ENCODE results near the gene NTRK3. TPM values are rescaled to one million over a fixed set of nuclear protein-coding genes. Genes with fewer than 3 reads are reported as not detected.
A peak's percentile ranks its signal among the peaks of the same experiment; 100 is the strongest.

The NTRK3 gene
- total RNA-seq, result 1 to 10 TPM; 2.6 to 5.5 (median 3.9) TPM
- 3.6 TPM for polyA plus RNA-seq
- long read RNA-seq, donor 1, partial matches to known transcripts, result 1 of 4 reads
- long read RNA-seq, donor 1, other reads (novel, unspliced or antisense), result 3 of 4 reads
- long read RNA-seq, donor 2, partial matches to known transcripts, result 0 of 1 reads
- long read RNA-seq, donor 2, other reads (novel, unspliced or antisense), result 1 of 1 reads
- long read RNA-seq, donor 3, partial matches to known transcripts, result 3 of 6 reads
- long read RNA-seq, donor 3, other reads (novel, unspliced or antisense), result 3 of 6 reads
- long read RNA-seq, donor 4, partial matches to known transcripts, result 0 of 2 reads
- long read RNA-seq, donor 4, other reads (novel, unspliced or antisense), result 2 of 2 reads

DNA sequence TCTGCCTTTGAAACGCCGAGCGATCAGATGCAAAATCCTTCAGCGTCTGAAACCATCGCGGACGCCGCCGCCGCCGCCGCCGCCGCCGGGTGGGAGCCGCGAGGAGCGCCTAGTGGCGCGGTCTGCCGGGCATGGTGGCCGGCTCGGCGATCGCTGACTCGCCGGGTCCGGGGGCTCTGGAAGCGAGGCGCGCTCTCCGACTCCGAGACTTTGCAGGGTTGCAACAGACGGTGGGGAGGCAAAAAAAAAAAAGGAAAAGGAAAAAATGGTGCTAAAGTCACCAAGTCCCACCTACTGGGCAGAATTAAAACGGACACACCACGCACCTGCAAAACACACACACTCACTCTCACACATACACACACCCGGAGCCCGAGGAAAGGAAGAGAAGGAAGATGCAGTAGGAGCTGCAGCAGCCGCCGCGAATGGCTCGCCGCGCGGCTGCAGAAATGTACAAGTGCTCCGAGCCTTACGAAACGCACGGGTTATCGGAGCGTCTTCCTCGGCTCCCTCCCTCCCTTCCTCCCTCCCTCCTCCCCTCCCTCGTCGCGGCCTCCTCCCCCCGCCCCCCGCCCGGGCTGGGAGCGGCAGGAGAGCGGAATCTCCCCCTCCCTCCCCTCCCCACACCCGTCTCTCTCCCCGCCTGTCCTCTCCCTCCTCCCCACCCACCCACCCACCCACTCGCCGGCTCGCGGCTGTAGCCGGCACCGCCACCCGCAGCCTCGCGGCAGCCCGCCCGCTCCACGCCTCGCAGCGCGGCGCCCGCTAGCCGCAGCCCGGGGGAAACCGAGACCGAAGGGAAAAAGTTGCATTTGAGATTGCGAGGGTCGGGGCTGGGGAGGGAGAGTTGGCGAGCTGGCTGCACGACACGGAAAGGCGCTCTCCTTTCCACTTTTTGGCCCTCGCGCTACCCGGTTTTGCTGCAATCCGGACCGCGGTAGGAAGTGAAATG is at the start of gene NTRK3:
TSS of gene NTRK3 (minus strand) at position 461 of the 952 bp plus-strand sequence. CDS start 586 bp downstream, outside the sequence.
- no peaks in the 10 kb centered on the region for H3K27me3 ChIP-seq (ENCODE audit: control insufficient read depth, insufficient read depth)
- no peak within 1 kb of the TSS for H3K27ac ChIP-seq (ENCODE audit: low read length)
- intact Hi-C loops (cut with DNase I), result loop anchor here in 1 of 4 donors (10.0 kb wide), 1 partner anchor 188 kb away; no protein-coding TSS in a partner anchor
- H3K4me1 ChIP-seq (ENCODE audit: control insufficient read depth, insufficient read depth, low read length), result peaks cover 3% of the 10 kb centered on the region
- H3K4me3 ChIP-seq (ENCODE audit: low read length), result peak within 1 kb of the TSS; percentile 55
- no peaks in the 10 kb centered on the region for H3K9me3 ChIP-seq (ENCODE audit: control insufficient read depth, low read length)
- WGBS, result under 1% methylated on average over 93 of the region's 95 CpGs
- DNase-seq (peak in 1 of 3 donors; percentile 68), ATAC-seq (peak; percentile 19 to 48)

DNA sequence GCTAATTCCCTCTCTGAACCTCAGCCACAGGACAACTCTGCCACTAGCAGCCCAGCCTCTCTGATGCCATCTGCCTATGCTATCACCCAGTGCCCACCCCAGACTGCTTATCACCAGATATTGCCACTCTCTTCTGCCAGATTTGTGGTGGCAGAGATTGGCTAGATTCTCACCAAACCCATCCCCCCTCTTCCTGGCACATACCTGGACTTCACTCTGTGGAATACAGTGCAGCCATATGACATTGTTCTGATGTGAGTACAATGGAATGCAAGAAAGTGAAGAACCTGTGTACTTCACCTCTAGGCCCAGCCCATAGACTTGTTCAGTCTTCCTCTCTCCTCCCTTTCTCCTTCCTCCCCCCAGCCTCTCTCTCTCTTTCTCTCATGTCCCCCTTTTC is 46.9 kb upstream of the NTRK3 start:
- Histone ChIP-seq H3K27ac (ENCODE audit: low read length) (no peak overlapping the region), H3K4me1 (ENCODE audit: control insufficient read depth, insufficient read depth, low read length) (no peaks in the 10 kb centered on the region), H3K27me3 (ENCODE audit: control insufficient read depth, insufficient read depth) (no peaks in the 10 kb centered on the region), H3K9me3 (ENCODE audit: control insufficient read depth, low read length) (no peaks in the 10 kb centered on the region), H3K4me3 (ENCODE audit: low read length) (no peak overlapping the region)
- intact Hi-C loops (cut with DNase I), result no loop called here
- no peak for ATAC-seq
- DNase-seq, result no peak

DNA sequence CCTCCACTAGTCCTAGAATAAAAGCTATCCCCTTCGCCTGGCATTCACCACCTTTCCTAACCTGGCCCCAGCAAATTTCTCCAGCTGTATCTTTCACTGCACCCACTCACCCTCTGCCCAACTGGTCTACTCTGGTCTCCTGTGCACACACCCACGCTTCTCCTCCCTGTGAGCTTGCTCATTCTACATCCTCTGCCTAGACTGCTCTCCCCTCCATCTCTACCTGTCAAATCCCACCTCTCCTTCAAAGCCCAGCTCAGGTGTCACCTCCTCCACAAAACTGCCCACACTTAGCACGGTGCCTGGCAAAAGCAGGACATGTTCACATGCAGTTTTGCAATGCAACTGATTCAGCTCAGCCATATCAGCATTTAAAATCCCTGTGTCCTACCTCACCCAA is 45.8 kb upstream of the NTRK3 start:
- Histone ChIP-seq H3K4me3 (ENCODE audit: low read length) (no peak overlapping the region), H3K27ac (ENCODE audit: low read length) (no peak overlapping the region), H3K27me3 (ENCODE audit: control insufficient read depth, insufficient read depth) (no peaks in the 10 kb centered on the region), H3K4me1 (ENCODE audit: control insufficient read depth, insufficient read depth, low read length) (no peaks in the 10 kb centered on the region), H3K9me3 (ENCODE audit: control insufficient read depth, low read length) (no peaks in the 10 kb centered on the region)
- WGBS, result 71% methylated on average over 3 of the region's 3 CpGs
- intact Hi-C loops (cut with DNase I), result no loop called here
- no peak for DNase-seq
- ATAC-seq, result no peak

DNA sequence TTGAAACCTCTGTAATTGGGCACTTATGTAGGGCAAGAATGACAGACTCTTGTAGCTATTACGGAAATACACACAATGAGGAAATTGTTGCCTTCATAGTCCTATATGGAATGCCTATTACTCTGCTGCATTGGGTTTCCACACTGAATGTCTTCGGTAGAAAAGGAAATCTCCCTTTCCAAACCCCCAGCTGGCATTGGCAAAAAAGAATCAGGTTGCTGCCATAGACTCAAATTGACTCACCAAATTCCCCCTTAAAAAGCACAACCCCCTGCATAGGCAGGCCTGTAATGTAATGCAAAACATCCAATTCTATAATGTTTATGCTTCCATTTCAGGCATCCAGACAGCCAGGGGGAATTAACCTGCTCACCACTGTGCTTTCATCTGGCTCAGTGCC is 44.8 kb upstream of the NTRK3 start:
- intact Hi-C loops (cut with DNase I), result no loop called here
- no peak for DNase-seq
- no peaks in the 10 kb centered on the region for H3K9me3 ChIP-seq (ENCODE audit: control insufficient read depth, low read length)
- WGBS, result 68% methylated on average over 2 of the region's 2 CpGs
- H3K27ac ChIP-seq (ENCODE audit: low read length), result no peak overlapping the region
- ATAC-seq, result no peak
- no peaks in the 10 kb centered on the region for H3K27me3 ChIP-seq (ENCODE audit: control insufficient read depth, insufficient read depth)
- H3K4me1 ChIP-seq (ENCODE audit: control insufficient read depth, insufficient read depth, low read length), result no peaks in the 10 kb centered on the region
- H3K4me3 ChIP-seq (ENCODE audit: low read length), result no peak overlapping the region

DNA sequence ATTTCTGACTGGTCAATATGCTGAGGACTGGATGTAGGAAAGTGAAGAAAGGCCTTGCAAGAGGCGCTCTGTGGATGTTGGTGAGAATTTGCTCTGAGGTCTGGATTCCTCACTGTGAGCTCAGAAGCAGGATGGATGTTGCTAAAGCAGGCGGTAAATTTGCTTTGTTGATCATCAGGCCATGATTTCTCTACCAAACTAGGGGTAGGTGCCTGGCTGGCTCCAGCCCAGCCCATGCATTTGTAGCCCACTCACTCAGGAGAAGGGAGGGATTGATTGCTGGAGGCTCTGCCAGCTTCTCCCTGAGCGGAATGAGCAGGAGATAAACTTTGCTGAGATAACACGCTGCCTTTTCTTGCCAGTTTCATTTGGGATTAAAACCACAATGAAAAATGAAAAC is 44.3 kb upstream of the NTRK3 start:
- ATAC-seq, result no peak
- H3K27me3 ChIP-seq (ENCODE audit: control insufficient read depth, insufficient read depth), result no peaks in the 10 kb centered on the region
- H3K9me3 ChIP-seq (ENCODE audit: control insufficient read depth, low read length), result no peaks in the 10 kb centered on the region
- intact Hi-C loops (cut with DNase I), result no loop called here
- H3K27ac ChIP-seq (ENCODE audit: low read length), result no peak overlapping the region
- 52% methylated on average over 4 of the region's 4 CpGs for WGBS
- no peaks in the 10 kb centered on the region for H3K4me1 ChIP-seq (ENCODE audit: control insufficient read depth, insufficient read depth, low read length)
- H3K4me3 ChIP-seq (ENCODE audit: low read length), result no peak overlapping the region
- DNase-seq, result no peak

DNA sequence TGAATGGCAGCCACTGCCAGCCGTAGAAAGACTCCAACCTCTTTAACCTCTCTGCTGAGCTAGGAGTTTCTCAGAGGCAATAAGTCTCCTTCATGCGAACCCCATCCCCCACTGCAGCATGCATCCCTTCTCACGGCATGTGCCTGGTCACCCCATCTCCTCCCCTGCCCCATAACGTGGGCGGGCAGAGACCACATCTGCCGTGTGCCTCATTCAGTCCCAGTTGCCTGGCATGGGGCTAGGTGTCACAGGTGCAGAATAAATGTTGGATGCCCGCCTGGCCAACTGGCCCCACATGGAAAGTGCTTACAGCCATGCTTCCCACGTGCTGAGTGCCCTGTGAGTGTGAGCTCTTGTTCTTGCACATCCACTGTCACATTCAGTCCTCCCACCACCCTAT is 43.5 kb upstream of the NTRK3 start:
- DNase-seq, result no peak
- H3K27me3 ChIP-seq (ENCODE audit: control insufficient read depth, insufficient read depth), result no peaks in the 10 kb centered on the region
- no peak for ATAC-seq
- no peak overlapping the region for H3K4me3 ChIP-seq (ENCODE audit: low read length)
- no peaks in the 10 kb centered on the region for H3K9me3 ChIP-seq (ENCODE audit: control insufficient read depth, low read length)
- WGBS, result 50% methylated on average over 8 of the region's 8 CpGs
- H3K4me1 ChIP-seq (ENCODE audit: control insufficient read depth, insufficient read depth, low read length), result no peaks in the 10 kb centered on the region
- intact Hi-C loops (cut with DNase I), result no loop called here
- H3K27ac ChIP-seq (ENCODE audit: low read length), result no peak overlapping the region

DNA sequence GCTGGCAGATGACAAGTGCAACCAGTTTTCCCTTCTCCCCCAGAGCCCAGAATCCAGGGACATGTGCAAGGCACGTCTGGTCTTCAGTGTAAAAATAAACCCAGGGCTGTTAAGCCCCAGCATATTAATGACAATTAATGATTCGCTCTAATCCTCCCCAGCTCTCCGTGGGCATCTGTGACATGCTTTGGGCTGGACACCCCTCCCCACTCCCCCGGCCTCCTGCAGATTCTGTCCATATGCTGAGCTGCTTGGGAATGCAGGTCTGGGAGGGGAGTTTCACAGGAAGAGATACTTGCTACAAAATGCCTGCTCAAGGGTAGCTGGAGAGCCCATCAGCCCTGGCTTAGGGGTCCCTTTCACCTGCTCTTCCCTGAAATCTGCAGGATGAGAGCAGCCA is 43.0 kb upstream of the NTRK3 start:
- Histone ChIP-seq H3K4me1 (ENCODE audit: control insufficient read depth, insufficient read depth, low read length) (no peaks in the 10 kb centered on the region), H3K27me3 (ENCODE audit: control insufficient read depth, insufficient read depth) (no peaks in the 10 kb centered on the region), H3K9me3 (ENCODE audit: control insufficient read depth, low read length) (no peaks in the 10 kb centered on the region), H3K27ac (ENCODE audit: low read length) (no peak overlapping the region), H3K4me3 (ENCODE audit: low read length) (no peak overlapping the region)
- DNase-seq (no peak), ATAC-seq (no peak)
- WGBS, result 29% methylated on average over 4 of the region's 4 CpGs
- intact Hi-C loops (cut with DNase I), result no loop called here

DNA sequence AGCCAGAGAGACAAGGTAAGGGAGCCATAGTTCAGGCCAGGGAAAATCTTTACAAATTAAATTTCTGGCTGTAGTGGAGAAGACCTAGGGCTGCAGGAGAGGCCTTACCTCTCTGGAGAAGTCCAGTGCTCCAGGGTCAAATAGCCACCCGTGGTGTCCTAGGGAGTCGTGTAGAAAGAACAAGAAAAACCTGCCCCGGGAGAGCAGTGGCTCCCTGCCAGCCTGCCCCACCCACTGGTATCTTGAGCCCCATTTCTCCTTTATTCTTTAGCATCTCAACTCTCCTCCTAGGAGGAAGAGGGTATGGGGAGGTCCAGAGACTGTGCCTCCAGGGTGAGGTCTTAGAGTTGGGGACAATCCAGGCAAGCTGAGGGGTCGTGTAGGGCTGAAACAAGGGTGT is 32.1 kb upstream of the NTRK3 start:
- Histone ChIP-seq H3K27ac (ENCODE audit: low read length) (no peak overlapping the region), H3K4me3 (ENCODE audit: low read length) (no peak overlapping the region), H3K9me3 (ENCODE audit: control insufficient read depth, low read length) (no peaks in the 10 kb centered on the region), H3K27me3 (ENCODE audit: control insufficient read depth, insufficient read depth) (no peaks in the 10 kb centered on the region), H3K4me1 (ENCODE audit: control insufficient read depth, insufficient read depth, low read length) (no peaks in the 10 kb centered on the region)
- WGBS, result 58% methylated on average over 4 of the region's 4 CpGs
- ATAC-seq (no peak), DNase-seq (no peak)
- intact Hi-C loops (cut with DNase I), result no loop called here

DNA sequence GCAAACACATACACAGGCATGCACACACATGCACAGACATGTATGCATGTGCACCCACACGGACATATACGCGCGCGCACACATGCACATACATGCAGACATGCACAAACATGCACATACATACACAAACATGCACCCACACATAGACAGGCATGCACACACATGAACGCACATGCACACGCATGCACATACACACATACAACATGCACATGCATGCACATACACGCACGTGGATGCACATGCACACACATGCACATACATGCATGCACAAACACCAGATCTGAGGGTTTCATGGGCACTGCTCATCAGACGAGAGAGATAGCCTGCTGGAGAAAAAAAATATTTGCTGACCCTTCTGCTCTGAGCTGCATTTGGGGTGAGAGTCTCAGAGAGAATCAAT is 31.7 kb upstream of the NTRK3 start:
- Histone ChIP-seq H3K4me1 (ENCODE audit: control insufficient read depth, insufficient read depth, low read length) (no peaks in the 10 kb centered on the region), H3K9me3 (ENCODE audit: control insufficient read depth, low read length) (no peaks in the 10 kb centered on the region), H3K27ac (ENCODE audit: low read length) (no peak overlapping the region), H3K27me3 (ENCODE audit: control insufficient read depth, insufficient read depth) (no peaks in the 10 kb centered on the region), H3K4me3 (ENCODE audit: low read length) (no peak overlapping the region)
- ATAC-seq (no peak), DNase-seq (no peak)
- WGBS, result 85% methylated on average over 10 of the region's 10 CpGs
- intact Hi-C loops (cut with DNase I), result no loop called here

DNA sequence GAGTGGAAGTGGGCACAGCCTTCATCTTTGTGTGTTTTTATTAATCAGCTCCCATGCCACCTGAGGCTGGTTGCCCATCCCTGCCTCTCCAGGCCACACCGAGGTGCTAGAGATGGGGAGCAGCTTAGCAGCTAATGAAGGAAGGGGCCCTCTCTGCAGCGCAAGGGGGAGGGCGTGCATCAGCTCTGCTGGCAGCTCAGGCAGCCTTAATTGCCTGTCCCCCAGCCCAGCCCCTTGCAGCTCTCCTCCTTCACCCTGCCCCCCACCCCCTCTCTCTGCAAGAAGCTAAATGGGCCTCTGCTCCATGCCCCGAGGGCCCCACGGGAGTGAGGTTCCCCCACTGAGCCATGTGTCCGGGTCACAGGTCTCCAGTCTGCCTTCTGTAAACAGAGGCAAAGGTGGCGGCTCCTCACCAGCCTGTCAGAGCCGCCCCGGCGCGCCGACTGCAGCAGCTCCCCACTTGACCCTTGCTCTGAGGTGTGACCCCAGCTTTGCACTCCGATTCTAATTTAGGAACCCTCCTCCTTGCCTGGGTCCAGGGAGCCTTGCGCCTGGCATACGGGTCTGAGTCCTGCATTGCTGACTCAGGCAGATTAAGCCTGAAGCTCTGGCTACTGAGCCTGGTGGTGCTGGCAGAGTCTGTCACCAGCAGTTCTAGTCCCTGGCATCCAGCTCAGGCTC is 27.9 kb upstream of the NTRK3 start:
- Histone ChIP-seq H3K4me3 (ENCODE audit: low read length) (no peak overlapping the region), H3K27ac (ENCODE audit: low read length) (no peak overlapping the region), H3K27me3 (ENCODE audit: control insufficient read depth, insufficient read depth) (no peaks in the 10 kb centered on the region), H3K4me1 (ENCODE audit: control insufficient read depth, insufficient read depth, low read length) (no peaks in the 10 kb centered on the region), H3K9me3 (ENCODE audit: control insufficient read depth, low read length) (no peaks in the 10 kb centered on the region)
- DNase-seq, result no peak
- intact Hi-C loops (cut with DNase I), result no loop called here
- no peak for ATAC-seq
- 7% methylated on average over 15 of the region's 15 CpGs for WGBS

DNA sequence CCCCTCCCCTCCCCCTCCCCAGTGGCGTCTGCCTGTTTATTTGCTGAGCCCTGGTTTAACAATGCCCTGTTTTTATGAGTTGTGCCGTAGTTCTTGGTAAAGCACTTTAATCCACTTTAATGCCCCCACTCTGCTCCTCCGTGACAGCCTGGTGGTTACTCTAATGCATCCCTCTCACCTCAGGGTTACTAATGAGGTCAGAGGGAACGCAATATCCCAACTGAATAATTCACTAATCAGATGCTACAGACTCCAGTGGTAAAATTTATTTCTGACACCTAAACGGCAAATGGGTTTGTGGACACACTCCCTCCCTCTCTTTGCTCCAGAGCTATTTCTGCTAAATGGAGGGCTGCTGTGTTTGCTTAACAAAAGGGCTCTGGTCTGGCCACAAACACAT is 26.1 kb upstream of the NTRK3 start:
- DNase-seq (no peak), ATAC-seq (no peak)
- no peaks in the 10 kb centered on the region for H3K4me1 ChIP-seq (ENCODE audit: control insufficient read depth, insufficient read depth, low read length)
- H3K27ac ChIP-seq (ENCODE audit: low read length), result no peak overlapping the region
- H3K9me3 ChIP-seq (ENCODE audit: control insufficient read depth, low read length), result no peaks in the 10 kb centered on the region
- H3K4me3 ChIP-seq (ENCODE audit: low read length), result no peak overlapping the region
- 32% methylated on average over 5 of the region's 5 CpGs for WGBS
- intact Hi-C loops (cut with DNase I), result no loop called here
- no peaks in the 10 kb centered on the region for H3K27me3 ChIP-seq (ENCODE audit: control insufficient read depth, insufficient read depth)

Data from right cardiac atrium (tissue), 5 donors.